HCT116 (cell line): ENCODE measurements around the gene PIEZO2. TPM values are rescaled to one million over a fixed set of nuclear protein-coding genes. Genes with fewer than 3 reads are reported as not detected.
"Not testable (repeated sequence)": the region's sequence is repeated elsewhere in the genome, so short reads cannot be mapped to it uniquely, and the experiment has no call there.

Experiments
- ATAC-seq: fragments of 200-7000 bp; cut with Tn5 transposase; 2 replicates; pipeline ENCODE4 v1.9.1; 2020; ENCODE audit warnings: mild to moderate bottlenecking, moderate library complexity
- BruUV-seq: library from RNA; stranded (reverse); fragments of 400-500 nt; replicated peaks from 2 replicates; lab custom pipeline; 2021; lab: Mats Ljungman, UMichigan
- CTCF ChIA-PET: fragments of 300-600 bp; sonication (Branson Sonifier 250); formaldehyde crosslinking; loops from one replicate; lab custom pipeline; 2021; ENCODE audit warnings: antibody characterized with exemption; lab: Charles Lee
- POLR2A ChIA-PET: fragments of 300-600, 350-600 bp; sonication (Branson Sonifier 250); formaldehyde crosslinking; loops from one replicate; lab custom pipeline; 2021; ENCODE audit warnings: antibody characterized with exemption; lab: Charles Lee
- RAD21 ChIA-PET, 2 experiments: fragments of 300-600 bp; sonication (Branson Sonifier 250); formaldehyde crosslinking; loops; one replicate each; lab custom pipeline; 2023; ENCODE audit warnings: low total read pairs in 2 of 2; ENCODE audit not compliant: uncharacterized antibody in 2 of 2, unreplicated experiment in 2 of 2, low non-redundant PET in 1 of 2; lab: Charles Lee
- DNase-seq: peaks from one replicate; pipeline ENCODE4 v3.0.0-alpha.2; 2010; ENCODE audit warnings: low read depth, low spot score
- H2AFZ ChIP-seq: fragments of 200-600 bp; shearing (Covaris generic), sonication (generic); 2 replicates; pipeline ENCODE4 v1.6.1; 2017; ENCODE audit warnings: low read depth, mixed run types, mixed read lengths, antibody characterized with exemption, low read length; ENCODE audit not compliant: poor library complexity, severe bottlenecking
- H3K27ac ChIP-seq: 2 replicates; pipeline ENCODE4 v1.5.1; 2012; ENCODE audit warnings: low read depth, low read length
- H3K27me3 ChIP-seq: fragments of 200-600 bp; sonication (generic); 2 replicates; pipeline ENCODE4 v1.6.1; 2016; ENCODE audit warnings: mixed run types, low read length, mixed read lengths; ENCODE audit not compliant: insufficient read depth
- H3K36me3 ChIP-seq, 2 experiments: fragments of 200-500 bp in 1 of 2; fragments of 200-600 bp in 1 of 2; sonication (Bioruptor generic) in 1 of 2; sonication (generic) in 1 of 2; 2 replicates each; pipeline versions ENCODE4 v1.5.1 to v1.6.1; 2014 to 2016; ENCODE audit warnings: low read length in 2 of 2, inconsistent platforms in 1 of 2, mixed read lengths in 1 of 2, mixed run types in 1 of 2; ENCODE audit not compliant: insufficient read depth in 2 of 2, control insufficient read depth in 1 of 2
- H3K4me1 ChIP-seq, 2 experiments: fragments of 200-600 bp in 1 of 2; sonication (generic) in 1 of 2; 2 replicates each; pipeline versions ENCODE4 v1.5.1 to v1.6.1; 2012 to 2017; ENCODE audit warnings: low read length in 2 of 2, inconsistent platforms in 1 of 2, mild to moderate bottlenecking in 1 of 2, mixed read lengths in 1 of 2, mixed run types in 1 of 2, moderate library complexity in 1 of 2; ENCODE audit not compliant: insufficient read depth in 2 of 2, control insufficient read depth in 1 of 2
- H3K4me2 ChIP-seq: fragments of 200-600 bp; sonication (generic); 2 replicates; pipeline ENCODE4 v1.6.1; 2017; ENCODE audit warnings: mixed run types, low read length, mixed read lengths
- H3K4me3 ChIP-seq, 2 experiments: fragments of 200-600 bp in 1 of 2; sonication (generic) in 1 of 2; replicated peaks in 1 of 2; 2 replicates each; pipeline ENCODE4 v1.5.1; 2011 to 2016; ENCODE audit warnings: low read length in 2 of 2, control low read depth in 1 of 2, low read depth in 1 of 2, mild to moderate bottlenecking in 1 of 2, mixed read lengths in 1 of 2, mixed run types in 1 of 2
- H3K79me2 ChIP-seq: fragments of 200-600 bp; sonication (generic); 2 replicates; pipeline ENCODE4 v1.6.1; 2017; ENCODE audit warnings: mild to moderate bottlenecking, mixed run types, low read length, moderate library complexity, mixed read lengths; ENCODE audit not compliant: insufficient read depth
- H3K9ac ChIP-seq: fragments of 200-600 bp; sonication (generic); 2 replicates; pipeline ENCODE4 v1.6.1; 2016; ENCODE audit warnings: low read length, mixed read lengths
- H3K9me2 ChIP-seq: fragments of 200-600 bp; sonication (generic), shearing (Covaris generic); 2 replicates; pipeline ENCODE4 v1.6.1; 2017; ENCODE audit warnings: mixed run types, mild to moderate bottlenecking, moderate library complexity; ENCODE audit not compliant: insufficient read depth
- H3K9me3 ChIP-seq, 2 experiments: fragments of 200-500 bp in 1 of 2; fragments of 200-600 bp in 1 of 2; sonication (Bioruptor generic) in 1 of 2; sonication (generic) in 1 of 2; 2 replicates each; pipeline ENCODE4 v1.6.1; 2014 to 2017; ENCODE audit warnings: low read length in 2 of 2, mixed read lengths in 2 of 2, inconsistent platforms in 1 of 2, low read depth in 1 of 2, mild to moderate bottlenecking in 1 of 2, mixed run types in 1 of 2, moderate library complexity in 1 of 2; ENCODE audit not compliant: control insufficient read depth in 1 of 2, insufficient read depth in 1 of 2
- H4K20me1 ChIP-seq: fragments of 200-600 bp; sonication (generic), shearing (Covaris generic); 2 replicates; pipeline ENCODE4 v1.6.1; 2017; ENCODE audit warnings: mixed run types, mild to moderate bottlenecking, moderate library complexity; ENCODE audit not compliant: insufficient read depth
- CBX3 ChIP-seq: IDR thresholded peaks from 2 replicates; pipeline ENCODE4 v1.6.1; 2012; ENCODE audit warnings: low read depth
- EGR1 ChIP-seq: IDR thresholded peaks from 2 replicates; pipeline ENCODE4 v1.6.1; 2012; ENCODE audit warnings: low read depth
- ELF1 ChIP-seq: IDR thresholded peaks from 2 replicates; pipeline ENCODE4 v1.6.1; 2012; ENCODE audit warnings: low read depth, borderline replicate concordance
- JUND ChIP-seq: IDR thresholded peaks from 2 replicates; pipeline ENCODE4 v1.6.1; 2012
- REST ChIP-seq: IDR thresholded peaks from 2 replicates; pipeline ENCODE4 v1.6.1; 2012; ENCODE audit warnings: low read depth
- SIN3A ChIP-seq: IDR thresholded peaks from 2 replicates; pipeline ENCODE4 v1.6.1; 2012; ENCODE audit warnings: low read depth
- YY1 ChIP-seq: IDR thresholded peaks from 2 replicates; pipeline ENCODE4 v1.6.1; 2011; ENCODE audit warnings: low read length, low read depth, moderate library complexity, mild to moderate bottlenecking; ENCODE audit not compliant: insufficient replicate concordance; ENCODE audit errors: extremely low read depth
- ZBTB33 ChIP-seq: IDR thresholded peaks from 2 replicates; pipeline ENCODE4 v1.6.1; 2011; ENCODE audit warnings: mild to moderate bottlenecking, low read length, moderate library complexity; ENCODE audit not compliant: insufficient replicate concordance; ENCODE audit errors: extremely low read depth
- intact Hi-C: fragments of 100-400 bp; cut with micrococcal nuclease; formaldehyde crosslinking; loops from 2 replicates; pipeline ENCODE4 v1.10.0; 2022
- total RNA-seq: library from RNA; stranded (reverse); gene quantifications from one replicate; pipeline ENCODE4 v1.2.1, GENCODE V29; 2021; ENCODE audit not compliant: unreplicated experiment

The PIEZO2 gene
- total RNA-seq, 1 experiment from 2014 or later: 0.34 TPM

- H3K79me2 ChIP-seq, H3K4me2 ChIP-seq, H2AFZ ChIP-seq, POLR2A ChIA-PET, BruUV-seq, H3K27ac ChIP-seq, H3K9me3 ChIP-seq, ATAC-seq, H3K36me3 ChIP-seq, H3K27me3 ChIP-seq, CTCF ChIA-PET, H4K20me1 ChIP-seq, DNase-seq, intact Hi-C loops, H3K4me3 ChIP-seq, RAD21 ChIA-PET, H3K9me2 ChIP-seq, H3K4me1 ChIP-seq, H3K9ac ChIP-seq: not testable (repeated sequence)
These were observed 233.6 kb downstream of the PIEZO2 start for GRCh38 chr18:10915748-10916147.

- H3K4me3 ChIP-seq, ATAC-seq, H3K27me3 ChIP-seq, H3K4me2 ChIP-seq, H2AFZ ChIP-seq, RAD21 ChIA-PET, H3K9me2 ChIP-seq, DNase-seq, H3K79me2 ChIP-seq, H3K9me3 ChIP-seq, H3K27ac ChIP-seq, H3K9ac ChIP-seq, CTCF ChIA-PET, BruUV-seq, H3K36me3 ChIP-seq, intact Hi-C loops, POLR2A ChIA-PET, H4K20me1 ChIP-seq, H3K4me1 ChIP-seq: not testable (repeated sequence)
These were observed 234.8 kb downstream of the PIEZO2 start for GRCh38 chr18:10914610-10915009.

- Histone ChIP-seq H4K20me1 (no peaks in the 10 kb centered on the region), H3K4me3 (no peak overlapping the region), H3K9me2 (no peaks in the 10 kb centered on the region), H3K9ac (no peak overlapping the region), H2AFZ (no peak overlapping the region), H3K27ac (no peak overlapping the region), H3K79me2 (no peaks in the 10 kb centered on the region), H3K9me3 (no peaks in the 10 kb centered on the region), H3K4me2 (no peak overlapping the region), H3K27me3 (no peaks in the 10 kb centered on the region), H3K36me3 (no peaks in the 10 kb centered on the region), H3K4me1 (no peaks in the 10 kb centered on the region)
- BruUV-seq: no TSS peak
- intact Hi-C loops: no loop called here
- ChIA-PET POLR2A (no interaction called here), RAD21 (no interaction called here), CTCF (no interaction called here)
- ATAC-seq: no peak
- DNase-seq: no peak
- TF ChIP-seq JUND: no peak
- no peak for TF ChIP-seq CBX3
- TF ChIP-seq SIN3A: no peak
- TF ChIP-seq ZBTB33: no peak
- no peak for TF ChIP-seq YY1
- TF ChIP-seq EGR1: no peak
- TF ChIP-seq ELF1: no peak
- no peak for TF ChIP-seq REST
These were observed 235.4 kb downstream of the PIEZO2 start for GRCh38 chr18:10913919-10914318.
